ENCODE measurements around the gene ITPKB. TPM values are rescaled to one million over a fixed set of nuclear protein-coding genes. Genes with fewer than 3 reads are reported as not detected.

Gene ITPKB
- polyA plus RNA-seq, 1 experiment: 2.8 TPM

DNA sequence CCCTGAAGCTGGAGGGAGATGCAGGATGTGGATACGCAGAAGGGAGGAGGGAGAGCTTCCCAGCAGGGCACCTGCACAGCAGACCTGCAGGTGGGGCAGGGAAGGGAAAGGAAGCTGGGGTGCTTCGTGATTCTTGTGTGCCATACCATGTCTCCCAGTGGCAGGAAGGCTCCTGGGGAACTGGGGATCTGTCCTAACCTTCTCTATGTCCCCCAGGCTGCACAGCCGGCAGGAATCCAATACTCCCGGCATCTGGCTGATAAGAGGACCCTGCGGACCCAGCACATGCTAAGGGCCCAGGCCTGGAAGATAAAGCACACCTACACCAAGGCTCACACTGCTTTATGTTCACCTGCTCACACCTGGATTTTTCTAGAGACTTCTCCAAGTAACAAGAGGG, 79.4 kb downstream of the ITPKB start:
- Histone ChIP-seq H3K27ac (ENCODE audit: low read depth, low read length) (no peak overlapping the region), H3K9me3 (ENCODE audit: control insufficient read depth, insufficient read depth, low read length) (no peaks in the 10 kb centered on the region; the same call in 1 of the 2 replicates), H3K4me3 (ENCODE audit: low read depth, low read length) (no peak overlapping the region), H3K27me3 (ENCODE audit: control insufficient read depth, insufficient read depth, low read length) (no peaks in the 10 kb centered on the region)
- TF ChIP-seq, protein P1, sequence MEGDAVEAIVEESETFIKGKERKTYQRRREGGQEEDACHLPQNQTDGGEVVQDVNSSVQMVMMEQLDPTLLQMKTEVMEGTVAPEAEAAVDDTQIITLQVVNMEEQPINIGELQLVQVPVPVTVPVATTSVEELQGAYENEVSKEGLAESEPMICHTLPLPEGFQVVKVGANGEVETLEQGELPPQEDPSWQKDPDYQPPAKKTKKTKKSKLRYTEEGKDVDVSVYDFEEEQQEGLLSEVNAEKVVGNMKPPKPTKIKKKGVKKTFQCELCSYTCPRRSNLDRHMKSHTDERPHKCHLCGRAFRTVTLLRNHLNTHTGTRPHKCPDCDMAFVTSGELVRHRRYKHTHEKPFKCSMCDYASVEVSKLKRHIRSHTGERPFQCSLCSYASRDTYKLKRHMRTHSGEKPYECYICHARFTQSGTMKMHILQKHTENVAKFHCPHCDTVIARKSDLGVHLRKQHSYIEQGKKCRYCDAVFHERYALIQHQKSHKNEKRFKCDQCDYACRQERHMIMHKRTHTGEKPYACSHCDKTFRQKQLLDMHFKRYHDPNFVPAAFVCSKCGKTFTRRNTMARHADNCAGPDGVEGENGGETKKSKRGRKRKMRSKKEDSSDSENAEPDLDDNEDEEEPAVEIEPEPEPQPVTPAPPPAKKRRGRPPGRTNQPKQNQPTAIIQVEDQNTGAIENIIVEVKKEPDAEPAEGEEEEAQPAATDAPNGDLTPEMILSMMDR (IDR thresholded peaks at IDR 0.05; ENCODE audit: low read depth, low read length): no peak
- no peak for DNase-seq (ENCODE audit: low read depth, low spot score)
- ChIA-PET CTCF (interaction anchor here (1.8 kb wide), 1 partner anchor 33 kb away, joined by 6 read pairs; no protein-coding TSS in a partner anchor), POLR2A (no interaction called here)

DNA sequence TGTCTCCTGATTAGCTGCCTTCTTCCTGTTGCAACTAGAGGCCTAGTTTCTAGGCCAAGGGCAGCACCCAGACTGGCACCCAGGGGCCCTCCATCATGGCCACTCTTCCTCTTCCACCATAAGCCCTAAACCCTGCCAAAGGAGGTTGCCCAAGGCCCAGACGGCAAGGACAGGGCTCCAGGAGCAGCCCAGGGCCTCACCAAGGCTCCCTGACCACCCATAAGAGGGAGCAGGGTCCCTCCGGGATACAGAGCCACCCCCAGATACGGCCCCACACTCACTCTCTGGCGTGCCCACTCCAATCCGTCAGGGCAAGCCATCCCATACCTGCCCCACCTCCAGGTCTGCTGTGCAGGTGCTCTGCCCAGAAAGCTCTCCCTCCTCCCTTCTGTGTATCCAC, 79.9 kb downstream of the ITPKB start:
- ChIA-PET POLR2A (no interaction called here), CTCF (interaction anchor here (1.8 kb wide), 1 partner anchor 33 kb away, joined by 6 read pairs; no protein-coding TSS in a partner anchor)
- H3K9me3 ChIP-seq (ENCODE audit: control insufficient read depth, insufficient read depth, low read length): no peaks in the 10 kb centered on the region; the same call in 1 of the 2 replicates
- no peak for DNase-seq (ENCODE audit: low read depth, low spot score)
- H3K27ac ChIP-seq (ENCODE audit: low read depth, low read length): no peak overlapping the region
- no peak overlapping the region for H3K4me3 ChIP-seq (ENCODE audit: low read depth, low read length)
- no peaks in the 10 kb centered on the region for H3K27me3 ChIP-seq (ENCODE audit: control insufficient read depth, insufficient read depth, low read length)
- TF ChIP-seq, protein P1 (IDR thresholded peaks at IDR 0.05; ENCODE audit: low read depth, low read length): no peak

DNA sequence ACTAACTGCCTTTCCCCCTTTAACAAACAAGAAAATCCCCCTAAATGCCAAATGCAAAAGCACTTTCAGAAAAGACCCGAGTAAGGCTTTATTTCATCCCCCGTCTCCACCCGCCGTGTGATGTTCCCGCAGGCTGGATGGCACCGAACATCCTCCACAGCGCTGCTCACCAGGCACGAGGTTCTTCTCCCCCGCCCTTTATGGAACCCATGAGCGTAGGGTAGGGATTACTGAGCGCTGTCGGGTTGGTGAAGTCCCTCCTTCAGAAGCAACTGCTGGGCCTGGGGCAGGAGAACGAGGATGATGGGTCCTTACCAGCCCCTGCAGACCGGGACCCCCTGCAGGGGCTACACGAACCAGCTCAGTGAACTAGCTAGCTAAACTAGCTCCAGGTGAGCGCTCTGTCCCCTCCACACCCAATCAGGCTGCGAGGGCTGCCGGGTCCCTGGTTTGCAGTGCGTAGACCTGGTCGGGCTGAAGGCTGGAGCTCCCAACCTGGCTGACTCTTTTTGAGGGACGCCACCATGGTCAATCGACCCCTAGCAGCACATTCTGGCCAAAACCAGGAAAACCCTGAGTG, 80.4 kb downstream of the ITPKB start:
- ChIA-PET CTCF (interaction anchor here (1.8 kb wide), 1 partner anchor 32 kb away, joined by 6 read pairs; no protein-coding TSS in a partner anchor), POLR2A (no interaction called here)
- Histone ChIP-seq H3K27ac (ENCODE audit: low read depth, low read length) (no peak overlapping the region), H3K4me3 (ENCODE audit: low read depth, low read length) (no peak overlapping the region), H3K27me3 (ENCODE audit: control insufficient read depth, insufficient read depth, low read length) (no peaks in the 10 kb centered on the region), H3K9me3 (ENCODE audit: control insufficient read depth, insufficient read depth, low read length) (no peaks in the 10 kb centered on the region; the same call in 1 of the 2 replicates)
- DNase-seq (ENCODE audit: low read depth, low spot score): no peak
- TF ChIP-seq, protein P1 (IDR thresholded peaks at IDR 0.05; ENCODE audit: low read depth, low read length): no peak

DNA sequence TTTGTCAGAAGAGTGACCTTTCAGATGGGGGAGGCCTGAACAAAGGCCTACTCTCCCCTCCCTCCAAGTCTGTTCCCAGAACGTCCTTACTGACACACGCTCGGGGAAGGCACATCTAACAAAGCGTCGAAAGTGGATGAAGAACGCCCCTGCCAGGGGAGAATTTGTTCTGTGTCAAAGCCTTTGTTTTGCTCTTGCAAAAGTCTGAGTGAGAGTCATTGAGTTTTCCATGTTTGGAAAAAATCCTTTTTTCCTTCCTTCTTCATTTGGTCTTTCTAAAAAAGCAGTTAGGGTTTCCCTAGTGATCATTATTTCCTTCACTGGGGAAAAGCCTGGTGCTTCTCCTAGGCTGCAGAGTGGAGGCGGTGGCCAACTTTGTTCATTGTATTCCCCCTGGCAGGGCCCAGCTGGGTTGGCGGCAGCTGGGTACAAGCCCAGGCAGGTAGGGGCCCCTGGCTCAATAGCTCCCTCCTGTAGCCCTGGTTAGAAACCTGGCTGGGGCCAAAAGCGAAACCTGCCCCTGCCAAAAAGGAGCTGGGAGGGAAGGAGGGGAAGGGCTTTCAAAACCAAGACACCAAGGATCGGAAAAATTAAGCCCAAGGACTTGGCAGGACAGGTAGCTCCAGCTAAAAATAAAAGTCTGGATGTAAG, 81.1 kb downstream of the ITPKB start:
- ChIA-PET CTCF (interaction anchor here (1.8 kb wide), 1 partner anchor 32 kb away, joined by 6 read pairs; no protein-coding TSS in a partner anchor), POLR2A (no interaction called here)
- TF ChIP-seq, protein P1 (IDR thresholded peaks at IDR 0.05; ENCODE audit: low read depth, low read length): no peak
- Histone ChIP-seq H3K9me3 (ENCODE audit: control insufficient read depth, insufficient read depth, low read length) (no peaks in the 10 kb centered on the region; the same call in 1 of the 2 replicates), H3K27ac (ENCODE audit: low read depth, low read length) (no peak overlapping the region), H3K4me3 (ENCODE audit: low read depth, low read length) (no peak overlapping the region), H3K27me3 (ENCODE audit: control insufficient read depth, insufficient read depth, low read length) (no peaks in the 10 kb centered on the region)
- DNase-seq (ENCODE audit: low read depth, low spot score): no peak

DNA sequence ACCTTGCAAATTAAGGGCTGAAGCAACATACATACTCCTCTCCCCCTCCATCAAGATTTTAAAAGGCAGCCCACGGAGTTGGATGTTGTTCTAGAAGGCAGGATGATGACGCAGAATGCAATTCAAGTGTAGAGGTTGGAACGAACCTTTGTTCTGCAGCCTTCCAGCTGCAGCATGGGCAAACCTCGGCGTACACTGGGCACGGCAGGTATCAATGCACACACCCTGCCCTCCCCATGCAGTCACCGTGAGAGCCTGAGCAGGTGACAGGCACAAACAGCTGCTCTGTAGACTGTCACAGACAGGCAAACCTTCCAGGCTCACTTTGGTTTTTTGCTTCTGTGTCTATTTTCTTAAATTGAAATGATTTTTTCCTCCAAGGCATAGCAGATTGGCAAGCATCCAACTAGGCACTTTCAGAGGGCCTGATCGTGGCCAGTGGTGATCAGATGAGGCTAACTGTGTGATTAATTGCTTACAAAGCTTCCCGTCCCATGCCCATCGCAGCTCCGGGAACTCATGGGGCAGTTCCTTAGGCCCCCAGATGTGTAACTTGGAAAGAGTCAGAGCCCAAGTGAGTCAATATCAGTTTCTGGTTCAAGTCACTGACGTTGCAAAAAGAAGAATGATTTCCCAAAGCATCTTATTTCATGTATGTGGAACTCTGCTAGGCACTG, 82.3 kb downstream of the ITPKB start:
- H3K27ac ChIP-seq (ENCODE audit: low read depth, low read length): peak overlapping the region; percentile 33

More for the DNA sequence above, 82.3 kb downstream of the ITPKB start:
- CTCF ChIA-PET: no interaction called here
- DNase-seq (ENCODE audit: low read depth, low spot score): no peak
- POLR2A ChIA-PET: no interaction called here
- no peaks in the 10 kb centered on the region; the same call in 1 of the 2 replicates for H3K9me3 ChIP-seq (ENCODE audit: control insufficient read depth, insufficient read depth, low read length)
- TF ChIP-seq, protein P1 (IDR thresholded peaks at IDR 0.05; ENCODE audit: low read depth, low read length): no peak
- no peaks in the 10 kb centered on the region for H3K27me3 ChIP-seq (ENCODE audit: control insufficient read depth, insufficient read depth, low read length)
- no peak overlapping the region for H3K4me3 ChIP-seq (ENCODE audit: low read depth, low read length)
